HepG2 (cell line): Measurements from ENCODE around the gene VCAN.

Experiments used
- POLR2A ChIP-seq, 2 experiments: IDR thresholded peaks; 2 replicates each; pipeline ENCODE4 v1.6.1; 2011; ENCODE audit warnings: low read depth in 2 of 2, low read length in 2 of 2, mild to moderate bottlenecking in 1 of 2, moderate library complexity in 1 of 2; ENCODE audit not compliant: insufficient read depth in 1 of 2
- SMC3 ChIP-seq: IDR thresholded peaks from 2 replicates; pipeline ENCODE4 v1.6.1; 2011; ENCODE audit warnings: low read length, improper control_type of control experiment
- ZNF274 ChIP-seq: sonication (generic); formaldehyde crosslinking; IDR thresholded peaks from 2 replicates; pipeline ENCODE4 v1.5.1; 2020; ENCODE audit warnings: mild to moderate bottlenecking, missing genetic modification reagents

GRCh38 chr5:83509540-83509939, 38.0 kb downstream of the VCAN start:
- no peak for TF ChIP-seq ZNF274 (CRISPR knock-in tag)
- TF ChIP-seq SMC3: no peak
- no peak for TF ChIP-seq POLR2A (IDR thresholded peaks at IDR 0.05; ENCODE audit: insufficient read depth in 1 of 2, low read depth in 2 of 2, low read length in 2 of 2)
